SKM-1 (cell line): ENCODE data around the gene MAST2.
A peak's percentile ranks its signal among the peaks of the same experiment; 100 is the strongest.
"Not testable (repeated sequence)": the region's sequence is repeated elsewhere in the genome, so short reads cannot be mapped to it uniquely, and the experiment has no call there.

ENCODE experiments used
- DNase-seq: peaks from one replicate; lab custom pipeline; 2025; ENCODE audit not compliant: unreplicated experiment; lab: John Stamatoyannopoulos, UW

MAST2 gene

DNA sequence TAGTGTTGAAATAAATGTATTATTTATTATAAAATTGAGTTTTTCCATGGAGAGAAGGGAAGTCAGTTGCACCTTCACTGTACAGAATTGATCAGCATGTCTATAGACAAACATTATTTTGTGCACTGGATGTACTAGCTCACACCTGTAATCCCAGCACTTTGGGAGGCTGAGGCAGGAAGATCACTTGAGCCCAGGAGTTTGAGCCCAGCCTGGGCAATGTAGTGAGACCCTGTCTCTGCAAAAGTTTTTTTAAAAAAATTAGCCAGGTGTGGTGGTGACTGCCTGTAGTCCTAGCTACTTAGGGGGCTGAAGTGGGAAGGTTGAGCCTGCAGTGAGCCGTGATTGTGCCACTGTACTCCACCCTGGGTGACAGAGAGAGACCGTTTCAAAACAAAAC, 87.7 kb downstream of the MAST2 start:
- no peak for DNase-seq

DNA sequence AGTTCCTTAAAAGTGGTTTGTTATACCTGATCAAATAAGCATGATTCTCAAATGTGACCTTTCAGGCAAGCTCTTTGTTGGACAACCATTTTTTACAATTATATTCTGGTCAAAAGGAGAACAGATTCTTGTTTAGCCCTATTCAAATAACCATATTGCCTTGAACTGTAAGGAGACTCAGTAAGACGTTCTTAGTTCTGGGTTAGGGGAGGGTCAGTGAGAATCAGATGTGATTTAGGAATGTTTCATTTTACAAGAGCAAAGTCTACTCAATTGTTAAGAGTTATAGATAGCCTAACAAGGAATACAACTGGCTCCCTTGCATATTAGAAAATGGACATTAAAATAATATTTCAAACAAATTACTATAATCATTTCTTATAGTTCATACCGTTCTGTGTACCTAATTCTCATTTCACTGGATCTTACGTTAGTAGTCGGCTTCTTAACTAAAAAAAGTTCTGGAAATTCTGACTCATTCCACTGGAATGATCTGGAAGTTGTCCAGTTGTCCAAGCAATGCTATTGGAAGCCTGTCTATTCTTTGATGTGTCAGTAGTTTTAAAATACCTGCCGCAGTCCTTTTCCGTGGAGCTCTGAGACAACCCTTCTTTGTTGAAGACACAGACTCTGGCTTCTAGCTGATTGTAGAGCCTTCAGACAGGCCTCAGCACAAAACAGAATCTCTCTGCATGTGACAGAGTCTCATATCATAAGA, 88.8 kb downstream of the MAST2 start:
- no peak for DNase-seq

DNA sequence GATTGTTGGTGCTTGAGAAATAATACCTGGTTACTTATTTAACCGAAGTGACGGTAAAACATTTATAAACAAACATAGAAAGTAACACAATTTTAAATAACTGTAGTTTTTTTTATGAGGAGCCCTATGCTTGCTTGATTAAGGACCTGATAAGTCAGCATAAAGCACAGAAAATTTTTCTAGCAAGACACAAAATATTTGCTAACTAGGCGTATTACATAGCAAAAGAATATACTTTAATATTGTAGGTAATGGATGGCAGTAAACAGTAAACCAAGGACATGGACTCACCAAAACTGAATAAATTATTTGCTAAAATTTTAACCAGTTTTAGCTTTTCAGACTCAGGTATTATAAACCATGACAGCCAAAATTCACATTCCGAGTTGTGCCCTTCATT, 90.9 kb downstream of the MAST2 start:
- DNase-seq: no peak

DNA sequence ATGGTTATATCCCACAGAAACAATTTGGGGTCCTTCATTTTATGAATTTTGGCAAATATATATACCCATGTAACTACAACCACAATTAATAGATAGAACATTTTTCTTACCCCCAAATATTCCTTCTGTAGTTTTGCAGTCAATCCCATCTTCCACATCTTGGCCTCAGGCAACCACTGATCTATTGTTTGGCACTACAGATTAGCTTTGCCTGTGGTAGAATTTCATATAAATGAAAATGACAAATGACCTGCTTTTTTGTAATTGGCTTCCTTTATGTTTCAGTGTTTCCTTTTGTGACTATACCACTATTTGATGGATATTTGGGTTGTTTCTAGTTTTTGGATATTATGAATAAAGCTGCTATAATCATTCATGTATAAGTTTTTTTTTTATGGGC, 91.5 kb downstream of the MAST2 start:
- no peak for DNase-seq

DNA sequence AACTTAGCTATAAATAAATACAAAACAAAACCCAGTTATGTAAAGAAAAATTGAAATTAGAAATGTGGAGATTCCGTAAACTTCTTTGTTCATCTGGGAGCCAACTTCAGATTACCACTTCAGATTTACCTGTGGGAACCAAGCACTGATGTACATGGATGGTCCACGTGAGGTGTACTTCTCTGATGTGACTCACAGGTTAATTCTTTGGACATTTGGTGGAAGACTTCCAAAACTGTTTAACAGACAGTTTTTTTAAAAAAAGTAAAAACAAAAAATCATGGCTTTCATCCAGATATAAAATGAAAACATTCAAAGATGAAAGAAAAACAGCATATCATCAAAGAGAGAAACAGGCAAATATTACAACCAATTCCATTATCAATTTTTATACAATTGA, 92.0 kb downstream of the MAST2 start:
- no peak for DNase-seq

DNA sequence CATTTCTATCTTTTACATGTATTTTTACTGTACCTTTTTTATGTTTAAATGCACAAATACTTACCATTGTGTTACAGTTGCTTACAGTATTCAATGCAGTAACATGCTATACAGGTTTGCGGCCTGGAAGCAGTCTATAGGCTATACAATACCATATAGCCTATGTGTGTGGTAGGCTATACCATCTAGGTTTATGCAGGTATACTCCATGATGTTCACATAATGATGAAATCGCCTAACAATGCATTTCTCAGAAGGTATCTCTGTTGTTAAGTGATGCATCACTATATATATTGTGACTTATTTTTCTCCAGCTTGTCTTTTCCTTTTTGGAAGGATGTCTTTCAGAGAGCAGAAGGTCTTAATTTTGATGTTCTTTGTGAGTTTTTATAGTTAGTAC, 103.5 kb downstream of the MAST2 start:
- DNase-seq: no peak

DNA sequence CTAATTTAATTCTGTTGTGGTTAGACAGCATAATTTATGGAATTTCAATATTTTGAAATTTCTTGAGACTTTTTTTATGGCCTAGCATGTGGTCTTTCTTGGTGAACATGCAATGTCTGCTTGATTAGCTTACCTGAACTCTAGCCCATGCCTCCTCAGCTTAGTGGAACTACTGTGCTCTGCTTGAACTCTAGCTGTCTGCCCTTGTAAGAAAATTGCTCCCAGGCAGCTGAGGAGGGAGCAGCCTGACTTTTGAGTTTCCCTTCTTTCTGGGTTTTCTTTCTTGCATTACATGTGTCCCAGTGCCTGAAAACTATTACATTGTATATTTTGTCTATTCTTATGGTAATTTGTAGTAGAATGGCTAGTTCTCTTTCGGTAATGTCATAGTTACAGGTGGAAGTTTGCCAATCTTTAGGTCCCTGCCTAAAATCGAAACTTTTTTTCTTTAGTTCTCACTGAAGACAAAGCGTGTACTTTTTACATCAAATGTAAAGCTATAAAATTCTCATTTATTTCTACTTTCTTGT, 105.3 kb downstream of the MAST2 start:
- DNase-seq: no peak

DNA sequence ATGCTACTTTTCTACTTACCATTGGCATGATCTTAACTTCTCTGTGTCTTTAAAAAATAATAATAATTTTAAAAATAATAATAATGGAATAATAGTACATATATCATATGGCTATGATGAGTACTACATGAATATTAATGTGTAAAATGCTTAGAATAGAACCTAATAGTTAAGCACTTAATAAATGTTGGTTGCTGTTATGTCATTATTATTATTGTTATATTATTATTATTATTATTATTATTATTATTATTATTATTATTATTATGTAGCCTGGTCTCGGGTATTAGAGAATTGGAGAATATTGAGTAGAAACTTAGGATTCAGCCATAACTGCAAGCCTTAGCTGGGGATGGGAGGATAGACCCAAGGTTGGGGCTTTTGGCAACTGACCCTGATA, 108.2 kb downstream of the MAST2 start:
- DNase-seq: no peak

DNA sequence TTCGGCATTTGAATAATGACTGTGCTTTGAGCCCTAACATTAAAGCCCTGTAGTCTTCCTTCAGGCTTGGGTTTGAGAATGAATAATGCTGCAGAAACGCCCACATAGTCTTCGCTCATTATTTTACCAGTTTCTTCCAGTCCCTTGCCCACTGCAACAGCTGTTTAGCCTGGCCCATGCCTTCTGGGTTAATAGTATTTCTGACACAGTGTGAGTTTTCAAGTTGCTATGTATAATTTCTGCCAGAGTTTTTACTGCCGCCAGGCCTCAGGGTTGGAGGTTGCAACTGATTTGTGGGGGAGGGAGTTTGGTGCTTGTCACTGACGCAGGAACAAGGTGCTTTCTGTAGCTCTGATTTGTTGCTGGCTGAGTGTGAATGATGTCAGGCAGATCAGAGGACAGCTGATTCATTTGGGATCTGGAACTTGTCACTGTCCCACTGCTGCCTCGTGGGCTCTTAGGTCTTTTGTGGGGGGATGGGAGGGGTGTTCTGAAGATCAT, 109.8 kb downstream of the MAST2 start:
- DNase-seq: no peak

DNA sequence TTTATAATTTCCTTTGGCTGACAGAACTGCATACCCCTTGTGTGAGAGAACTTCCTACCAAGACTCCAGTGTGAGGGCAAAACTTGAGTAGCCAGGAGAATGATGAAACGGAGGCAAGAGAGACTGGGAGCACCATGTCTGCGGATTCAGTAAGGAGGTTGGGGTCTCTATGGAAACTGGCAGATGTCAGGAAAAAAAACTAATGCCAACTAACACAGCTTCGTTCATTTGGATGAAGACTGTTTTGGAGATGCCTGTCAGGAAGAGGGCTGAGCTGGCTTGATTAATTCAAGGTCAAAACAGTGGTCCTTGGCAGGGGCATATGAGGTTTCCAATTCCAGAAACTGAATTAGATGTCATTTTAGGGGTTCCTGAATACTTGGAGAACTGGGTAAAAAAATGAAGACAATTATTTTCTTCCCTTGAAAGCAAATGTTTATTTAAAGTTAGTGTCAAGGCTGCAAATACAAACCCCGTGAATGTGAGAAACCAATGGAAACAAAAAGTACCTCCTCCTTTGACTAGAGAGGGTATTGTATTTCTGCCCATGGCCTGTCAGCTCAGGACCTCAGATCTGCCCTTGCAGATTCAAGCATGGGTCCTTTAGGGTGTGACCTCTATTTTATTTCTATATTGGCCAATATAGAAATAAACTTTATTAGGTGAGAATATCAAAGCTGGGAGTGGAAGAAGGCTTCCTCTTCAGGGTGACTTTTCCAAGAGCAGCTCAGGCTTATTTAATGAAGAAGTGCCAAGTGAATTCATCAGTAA, 110.5 kb downstream of the MAST2 start:
- DNase-seq: no peak

DNA sequence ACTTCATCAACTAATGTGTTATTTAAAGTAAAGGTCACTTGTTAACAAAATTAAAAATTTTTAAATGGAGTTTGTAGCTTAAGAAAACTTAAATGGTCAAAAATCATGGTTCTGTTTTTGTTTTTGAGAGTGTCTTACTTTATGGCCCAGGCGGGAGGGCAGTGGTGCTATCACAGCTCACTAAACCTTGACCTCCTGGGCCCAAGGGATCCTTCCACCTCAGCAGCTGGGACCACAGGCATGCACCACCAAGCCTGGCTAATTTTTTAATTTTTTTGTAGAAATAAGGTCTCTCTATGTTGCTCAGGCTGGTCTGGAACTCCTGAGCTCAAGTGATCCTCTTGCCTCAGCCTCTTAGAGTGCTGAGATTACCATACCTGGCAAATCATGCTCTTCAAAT, 111.4 kb downstream of the MAST2 start:
- DNase-seq: no peak

DNA sequence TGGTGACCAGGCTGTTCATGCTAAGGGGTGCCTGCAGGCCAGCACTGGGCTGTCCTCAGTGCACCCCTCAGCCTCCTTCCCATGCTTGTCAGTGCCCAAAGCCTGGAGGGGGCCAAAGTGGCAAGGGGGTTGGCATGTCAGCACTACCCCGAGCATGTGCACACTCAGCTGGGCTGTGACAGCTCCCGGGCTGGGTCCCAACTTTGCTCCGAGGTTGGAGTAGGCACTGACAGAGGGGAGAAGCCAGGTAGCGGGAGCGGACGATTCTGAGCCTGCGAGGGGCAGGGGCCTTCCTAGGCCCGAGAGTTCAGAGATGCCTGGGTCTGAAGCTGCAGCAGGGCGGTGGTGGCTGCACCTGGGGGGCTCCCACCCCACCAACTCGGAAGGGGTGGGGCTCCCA, 119.0 kb downstream of the MAST2 start:
- DNase-seq: no peak

DNA sequence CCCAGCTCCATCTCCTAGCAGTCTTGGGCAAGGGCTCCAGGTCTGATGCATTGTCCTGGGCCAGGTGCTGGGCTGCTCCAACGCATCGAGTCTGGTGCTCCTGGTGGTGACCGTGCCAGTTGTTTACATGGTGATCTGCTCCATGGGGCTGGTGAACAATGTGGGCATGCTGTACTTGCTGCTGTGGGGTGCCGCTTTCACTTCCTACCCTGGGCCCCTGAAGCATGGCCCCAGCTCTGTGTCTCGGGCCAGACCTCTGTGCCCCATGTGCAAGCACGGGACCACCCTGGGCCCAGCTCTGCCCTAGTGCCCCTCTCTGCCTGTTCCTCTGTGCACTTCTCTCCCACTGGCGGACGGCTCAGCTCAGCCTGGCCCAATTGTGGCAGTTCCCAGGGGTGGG, 119.4 kb downstream of the MAST2 start:
- DNase-seq: no peak

DNA sequence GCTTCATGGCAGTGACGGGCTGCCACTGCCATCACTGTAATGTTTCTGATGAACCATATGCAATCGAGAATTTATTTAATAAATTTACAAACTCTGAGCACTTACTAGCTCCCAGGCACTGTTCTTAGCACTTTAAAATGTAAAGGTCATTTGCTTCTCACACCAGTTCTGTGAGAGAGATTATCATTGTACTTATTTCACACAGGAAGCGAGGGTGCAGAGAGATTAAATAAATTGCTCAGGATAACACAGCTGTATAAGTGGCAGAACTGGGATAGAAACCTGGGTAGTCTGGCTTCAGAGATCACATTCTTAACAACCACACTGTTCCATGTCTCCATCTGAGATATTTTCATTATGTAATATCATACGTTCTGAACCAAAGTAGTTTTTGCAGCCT, 119.9 kb downstream of the MAST2 start:
- DNase-seq: no peak

DNA sequence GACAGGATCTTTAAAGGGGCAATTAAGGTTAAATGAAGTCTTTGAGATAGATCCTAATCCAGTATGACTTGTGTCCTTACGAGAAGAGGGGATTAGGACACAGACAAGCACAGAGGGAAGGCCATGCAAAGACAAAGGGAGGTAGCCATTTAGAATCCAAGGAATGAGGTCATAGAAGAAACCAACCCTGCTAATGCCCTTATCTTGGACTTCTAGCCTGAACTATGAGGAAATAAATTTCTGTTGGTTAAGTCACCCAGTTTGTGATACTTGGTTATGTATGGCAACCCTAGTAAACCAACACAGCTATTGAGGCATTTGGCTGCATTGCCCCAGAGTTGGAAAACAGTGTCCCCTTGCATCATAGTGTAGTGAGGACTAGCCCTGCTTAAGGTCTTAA, 121.3 kb downstream of the MAST2 start:
- no peak for DNase-seq

DNA sequence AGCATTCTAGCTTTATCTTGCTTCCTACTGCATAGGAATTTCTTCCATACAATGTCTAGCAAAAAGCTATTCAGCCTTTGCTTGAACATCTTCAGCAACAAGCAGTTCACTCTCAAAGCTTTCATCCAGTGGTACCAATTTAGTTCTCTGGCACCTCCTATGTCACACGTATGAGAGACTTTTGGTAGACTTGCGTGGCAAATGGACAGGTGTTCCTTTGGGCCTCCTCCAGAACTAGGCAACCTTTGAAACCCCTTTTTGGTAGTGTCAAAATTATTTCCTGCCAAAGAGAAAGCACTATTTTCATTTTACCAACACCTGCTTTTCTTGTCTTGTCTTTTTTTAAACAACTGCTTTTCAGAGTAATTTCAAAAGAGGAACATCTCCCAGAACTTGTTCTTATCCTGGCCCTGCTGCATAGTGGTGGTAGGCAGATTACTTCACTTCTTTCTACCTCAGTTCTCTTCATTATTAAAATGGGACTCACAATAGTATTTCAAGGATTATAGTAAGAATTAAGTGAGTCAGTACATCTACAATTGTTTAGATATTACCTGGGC, 122.4 kb downstream of the MAST2 start:
- DNase-seq: no peak

DNA sequence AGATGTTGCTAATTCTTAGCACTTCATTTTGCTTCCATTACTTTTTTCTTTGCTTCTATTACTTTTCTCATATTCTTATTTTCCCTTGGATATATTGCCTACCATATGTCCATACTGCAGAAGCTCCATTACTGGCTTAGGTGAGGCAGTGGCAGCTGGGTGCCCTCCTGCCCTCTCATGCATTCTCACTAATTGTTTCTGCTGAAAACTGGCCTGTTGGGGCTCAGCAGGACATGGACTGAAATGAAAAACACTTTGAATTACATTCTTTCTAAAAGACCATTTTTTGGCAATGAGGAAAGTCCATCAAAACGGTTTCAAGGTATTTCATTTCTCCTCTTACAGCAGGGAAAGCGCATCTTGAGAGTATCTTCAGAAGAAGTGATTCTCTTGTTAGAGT, 122.9 kb downstream of the MAST2 start:
- DNase-seq: no peak

DNA sequence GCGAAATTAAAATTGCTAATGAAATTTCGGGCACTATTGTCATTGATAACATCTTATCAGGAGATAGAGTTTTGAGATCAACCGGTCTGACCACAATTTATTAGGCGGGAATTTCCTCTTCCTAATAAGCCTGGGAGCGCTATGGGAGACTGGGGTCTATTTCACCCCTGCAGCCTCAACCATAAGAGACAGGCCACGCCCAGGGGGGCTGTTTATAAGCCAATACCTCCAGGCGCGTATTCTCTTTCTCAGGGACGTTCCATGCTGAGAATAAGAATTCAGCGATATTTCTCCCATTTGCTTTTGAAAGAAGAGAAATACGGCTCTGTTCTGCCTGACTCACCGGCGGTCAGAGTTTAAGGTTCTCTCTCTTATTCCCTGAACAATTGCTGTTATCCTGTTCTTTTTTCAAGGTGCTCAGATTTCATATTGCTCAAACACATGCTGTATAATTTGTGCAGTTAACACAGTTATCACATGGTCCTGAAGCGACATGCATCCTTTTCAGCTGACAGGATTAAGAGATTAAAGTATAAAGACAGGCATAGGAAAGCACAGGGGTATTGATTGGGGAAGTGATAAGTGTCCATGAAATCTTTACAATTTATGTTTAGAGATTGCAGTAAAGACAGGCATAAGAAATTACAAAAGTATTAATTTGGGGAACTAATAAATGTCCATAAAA, 124.0 kb downstream of the MAST2 start:
- not testable (repeated sequence) for DNase-seq

DNA sequence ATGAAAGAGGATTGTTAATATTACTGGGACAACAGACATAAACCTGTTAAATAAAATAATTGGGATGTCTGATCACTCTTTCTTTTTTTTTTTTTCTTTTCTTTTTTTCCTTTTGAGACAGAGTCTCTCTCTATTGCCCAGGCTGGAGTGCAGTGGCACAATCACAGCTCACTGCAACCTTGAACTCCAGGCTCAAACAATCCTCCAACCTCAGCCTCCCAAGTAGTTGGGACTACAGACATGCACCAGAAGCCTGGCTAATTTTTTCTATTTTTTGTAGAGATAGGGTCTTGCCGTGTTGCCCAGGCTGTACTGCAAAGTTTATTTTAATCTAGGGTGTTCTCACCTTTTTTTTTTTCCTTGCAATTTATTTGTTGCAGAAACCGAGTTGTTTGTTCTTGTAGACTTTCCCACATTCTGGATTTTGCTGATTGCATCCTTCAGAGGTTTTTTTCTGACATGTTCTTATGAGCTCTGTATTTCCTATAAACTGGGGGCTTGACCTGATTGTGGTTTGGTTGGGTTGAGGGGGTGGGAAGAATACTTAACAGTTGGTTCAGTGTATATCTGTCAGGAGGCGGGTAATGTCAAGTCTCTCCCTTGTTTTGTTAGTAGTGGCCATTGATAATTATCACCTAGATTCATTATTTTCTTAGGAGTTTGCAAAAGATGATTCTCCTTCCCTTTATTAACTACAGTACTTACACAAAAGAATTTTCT, 125.2 kb downstream of the MAST2 start:
- DNase-seq: no peak

DNA sequence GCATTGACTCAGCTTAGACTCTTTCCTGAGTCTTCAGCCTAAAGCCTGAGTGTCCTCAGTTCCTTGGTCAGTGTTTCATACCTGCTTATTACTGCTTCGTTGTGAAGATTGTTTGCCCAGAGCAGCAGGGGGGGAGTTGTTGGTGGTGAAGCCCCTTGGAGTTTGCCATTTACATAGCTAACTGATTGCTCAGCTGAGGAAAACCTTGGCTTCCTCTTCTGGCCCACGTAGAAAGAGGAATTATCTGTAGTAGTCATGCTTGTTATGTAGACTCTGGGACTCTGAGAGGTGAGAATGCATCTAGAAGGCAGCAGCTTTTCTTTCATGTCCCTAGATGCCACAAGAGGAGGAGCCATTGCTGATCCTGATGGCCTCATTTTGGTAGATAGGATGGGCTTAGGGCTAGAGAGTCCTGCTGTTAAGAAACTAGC, 125.9 kb downstream of the MAST2 start:
- peak; percentile 32 for DNase-seq
